CD4-positive, alpha-beta T cell (primary cell): ENCODE results near the gene MOGAT3. TPM values are rescaled to one million over a fixed set of nuclear protein-coding genes. Genes with fewer than 3 reads are reported as not detected.

ENCODE experiments used
- ATAC-seq: fragments of 200-7000 bp; cut with Tn5 transposase; one replicate; pipeline ENCODE4 v1.10.0; 2022; ENCODE audit warnings: mild to moderate bottlenecking; ENCODE audit not compliant: poor library complexity
- CTCF ChIA-PET: fragments of 350-600 bp; sonication (Branson Sonifier 250); formaldehyde crosslinking; loops from one replicate; lab custom pipeline; 2021; ENCODE audit warnings: antibody characterized with exemption, inconsistent platforms; lab: Charles Lee
- POLR2A ChIA-PET: fragments of 350-600 bp; sonication (Branson Sonifier 250); formaldehyde crosslinking; loops from one replicate; lab custom pipeline; 2021; ENCODE audit warnings: antibody characterized with exemption, inconsistent platforms; lab: Charles Lee
- DNase-seq, 14 experiments: peaks; one replicate each; pipeline ENCODE4 v3.0.0-alpha.2; 2013 to 2020; ENCODE audit warnings: mixed read lengths in 2 of 14
- H3K27ac ChIP-seq, 2 donors: one replicate each; pipeline versions ENCODE4 v1.5.1 to v1.7.0; 2013; ENCODE audit warnings: low read length in 2 of 2, low read depth in 1 of 2, mild to moderate bottlenecking in 1 of 2
- H3K27me3 ChIP-seq, 2 experiments: 1 replicate in 1 of 2; 2 replicates in 1 of 2; pipeline versions ENCODE4 v1.6.1 to v1.7.0; 2013; ENCODE audit warnings: low read length in 2 of 2, control low read depth in 1 of 2, mild to moderate bottlenecking in 1 of 2, moderate library complexity in 1 of 2; ENCODE audit not compliant: insufficient read depth in 2 of 2, control insufficient read depth in 1 of 2
- H3K36me3 ChIP-seq: one replicate; pipeline ENCODE4 v1.6.1; 2013; ENCODE audit warnings: low read length, control low read depth; ENCODE audit not compliant: insufficient read depth
- H3K4me1 ChIP-seq: one replicate; pipeline ENCODE4 v1.6.1; 2013; ENCODE audit warnings: low read length, control low read depth; ENCODE audit not compliant: insufficient read depth
- H3K4me3 ChIP-seq: one replicate; pipeline ENCODE4 v1.5.1; 2013; ENCODE audit warnings: mild to moderate bottlenecking, low read length, moderate library complexity
- H3K9me3 ChIP-seq, 2 experiments: 1 replicate in 1 of 2; 2 replicates in 1 of 2; pipeline versions ENCODE4 v1.6.1 to v1.7.0; 2013; ENCODE audit warnings: low read length in 2 of 2, mild to moderate bottlenecking in 2 of 2, control low read depth in 1 of 2, moderate library complexity in 1 of 2; ENCODE audit not compliant: control insufficient read depth in 1 of 2, insufficient read depth in 1 of 2
- H3K27ac Mint-ChIP-seq: one replicate; pipeline ENCODE4 v1.8.0; 2020; ENCODE audit warnings: mixed read lengths
- H3K27me3 Mint-ChIP-seq: one replicate; pipeline ENCODE4 v1.8.0; 2021; ENCODE audit warnings: mixed read lengths
- H3K36me3 Mint-ChIP-seq: one replicate; pipeline ENCODE4 v1.8.0; 2021; ENCODE audit warnings: low read depth, mixed read lengths
- H3K4me1 Mint-ChIP-seq: one replicate; pipeline ENCODE4 v1.8.0; 2021; ENCODE audit warnings: low read depth, mixed read lengths
- H3K4me3 Mint-ChIP-seq: one replicate; pipeline ENCODE4 v1.8.0; 2020; ENCODE audit warnings: mild to moderate bottlenecking, mixed read lengths
- H3K9me3 Mint-ChIP-seq: one replicate; pipeline ENCODE4 v1.8.0; 2020; ENCODE audit warnings: mixed read lengths
- intact Hi-C, 2 experiments: fragments of 100-400 bp; cut with DNase I in 1 of 2; cut with micrococcal nuclease in 1 of 2; formaldehyde crosslinking; loops; one replicate each; pipeline versions ENCODE4 v1.15.1 to v1.9.0; 2023 to 2025; cut with DNase I, micrococcal nuclease
- total RNA-seq, 174 experiments: library from RNA in 2 of 174; stranded (reverse) in 2 of 174; gene quantifications; one replicate each; pipeline ENCODE4 v1.2.3 and lab custom pipeline; 2021 to 2026
- TF ChIP-seq, protein P1 (sequence below): fragments of 200-600 bp; IDR thresholded peaks from one replicate; pipeline ENCODE4 v1.8.0; 2022; ENCODE audit warnings: antibody characterized with exemption, mild to moderate bottlenecking

Gene MOGAT3
- total RNA-seq, 2 experiments from 2014 or later, result 0.11 TPM; not detected in 1

DNA sequence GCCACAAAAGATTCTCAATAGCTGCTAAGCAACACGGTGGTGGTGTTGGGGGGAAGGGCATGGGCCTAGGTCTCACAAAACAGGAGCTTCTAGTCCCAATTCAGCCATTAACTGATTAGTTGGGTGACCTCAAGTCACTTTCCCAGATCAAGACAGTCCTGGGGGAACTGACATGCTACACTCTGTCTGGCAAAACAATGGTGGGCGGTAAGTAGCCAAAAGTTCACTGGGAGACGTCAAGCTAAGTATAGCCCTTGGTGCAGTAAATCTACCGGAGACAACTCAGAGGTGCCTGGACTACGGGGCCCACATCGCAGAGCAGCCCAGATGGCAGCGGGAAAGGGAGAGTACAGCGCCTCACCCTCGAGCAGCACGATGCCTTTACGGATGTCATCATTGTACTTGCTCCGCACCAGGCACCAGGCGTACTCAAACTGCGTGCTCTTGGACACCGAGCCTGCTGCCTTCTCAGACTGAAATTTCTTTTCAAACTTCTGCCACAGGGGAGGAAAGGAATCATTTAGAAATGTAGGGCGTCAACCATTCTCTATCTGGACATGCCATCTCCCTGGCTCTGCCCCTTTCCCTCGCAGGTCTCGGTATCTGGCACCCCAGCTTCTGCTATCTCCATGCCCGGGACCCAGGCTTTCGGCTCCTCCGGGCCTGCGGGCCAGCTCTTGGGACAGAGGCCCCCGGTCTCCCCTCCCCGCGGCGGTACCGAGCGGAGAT lies 43.0 kb upstream of the MOGAT3 start:
- peak overlapping the region; percentile 96 for H3K27ac Mint-ChIP-seq
- peaks cover 44% of the 10 kb centered on the region for H3K4me1 Mint-ChIP-seq
- peak overlapping the region; percentile 91 to 92 for H3K27ac ChIP-seq
- peak overlapping the region; percentile 87 for H3K4me3 ChIP-seq
- H3K27me3 ChIP-seq, result no peaks in the 10 kb centered on the region
- H3K9me3 Mint-ChIP-seq, result no peaks in the 10 kb centered on the region
- peaks cover 26% of the 10 kb centered on the region for H3K4me1 ChIP-seq
- DNase-seq (peak in 4 of 14 experiments; percentile 12 to 57 (median 36)), ATAC-seq (no peak)
- no peaks in the 10 kb centered on the region for H3K9me3 ChIP-seq
- TF ChIP-seq, protein P1, sequence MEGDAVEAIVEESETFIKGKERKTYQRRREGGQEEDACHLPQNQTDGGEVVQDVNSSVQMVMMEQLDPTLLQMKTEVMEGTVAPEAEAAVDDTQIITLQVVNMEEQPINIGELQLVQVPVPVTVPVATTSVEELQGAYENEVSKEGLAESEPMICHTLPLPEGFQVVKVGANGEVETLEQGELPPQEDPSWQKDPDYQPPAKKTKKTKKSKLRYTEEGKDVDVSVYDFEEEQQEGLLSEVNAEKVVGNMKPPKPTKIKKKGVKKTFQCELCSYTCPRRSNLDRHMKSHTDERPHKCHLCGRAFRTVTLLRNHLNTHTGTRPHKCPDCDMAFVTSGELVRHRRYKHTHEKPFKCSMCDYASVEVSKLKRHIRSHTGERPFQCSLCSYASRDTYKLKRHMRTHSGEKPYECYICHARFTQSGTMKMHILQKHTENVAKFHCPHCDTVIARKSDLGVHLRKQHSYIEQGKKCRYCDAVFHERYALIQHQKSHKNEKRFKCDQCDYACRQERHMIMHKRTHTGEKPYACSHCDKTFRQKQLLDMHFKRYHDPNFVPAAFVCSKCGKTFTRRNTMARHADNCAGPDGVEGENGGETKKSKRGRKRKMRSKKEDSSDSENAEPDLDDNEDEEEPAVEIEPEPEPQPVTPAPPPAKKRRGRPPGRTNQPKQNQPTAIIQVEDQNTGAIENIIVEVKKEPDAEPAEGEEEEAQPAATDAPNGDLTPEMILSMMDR, result no peak
- ChIA-PET POLR2A (interaction anchor here (0.7 to 2.9 kb wide), 15 partner anchors 8 to 816 kb away, joined by 3 to 55 read pairs (median 5); partner anchors contain the start of genes IFT22, PLOD3, SRRT and UFSP1), CTCF (interaction anchor here (0.7 to 2.8 kb wide), 18 partner anchors 9 to 538 kb away, joined by 3 to 39 read pairs (median 4); partner anchors contain the start of genes AP1S1, PLOD3, POP7 and SERPINE1)
- H3K27me3 Mint-ChIP-seq, result no peaks in the 10 kb centered on the region
- peak overlapping the region; percentile 98 for H3K4me3 Mint-ChIP-seq
- H3K36me3 ChIP-seq, result peaks cover 35% of the 10 kb centered on the region
- peaks cover 41% of the 10 kb centered on the region for H3K36me3 Mint-ChIP-seq
- intact Hi-C loops, result loop anchor here (1.0 to 5.0 kb wide), 6 partner anchors 8 to 367 kb away; partner anchors contain the start of genes ZNHIT1 (in 2 of the 2), SRRT (in 1 of the 2) and TRIM56 (in 1 of the 2)

DNA sequence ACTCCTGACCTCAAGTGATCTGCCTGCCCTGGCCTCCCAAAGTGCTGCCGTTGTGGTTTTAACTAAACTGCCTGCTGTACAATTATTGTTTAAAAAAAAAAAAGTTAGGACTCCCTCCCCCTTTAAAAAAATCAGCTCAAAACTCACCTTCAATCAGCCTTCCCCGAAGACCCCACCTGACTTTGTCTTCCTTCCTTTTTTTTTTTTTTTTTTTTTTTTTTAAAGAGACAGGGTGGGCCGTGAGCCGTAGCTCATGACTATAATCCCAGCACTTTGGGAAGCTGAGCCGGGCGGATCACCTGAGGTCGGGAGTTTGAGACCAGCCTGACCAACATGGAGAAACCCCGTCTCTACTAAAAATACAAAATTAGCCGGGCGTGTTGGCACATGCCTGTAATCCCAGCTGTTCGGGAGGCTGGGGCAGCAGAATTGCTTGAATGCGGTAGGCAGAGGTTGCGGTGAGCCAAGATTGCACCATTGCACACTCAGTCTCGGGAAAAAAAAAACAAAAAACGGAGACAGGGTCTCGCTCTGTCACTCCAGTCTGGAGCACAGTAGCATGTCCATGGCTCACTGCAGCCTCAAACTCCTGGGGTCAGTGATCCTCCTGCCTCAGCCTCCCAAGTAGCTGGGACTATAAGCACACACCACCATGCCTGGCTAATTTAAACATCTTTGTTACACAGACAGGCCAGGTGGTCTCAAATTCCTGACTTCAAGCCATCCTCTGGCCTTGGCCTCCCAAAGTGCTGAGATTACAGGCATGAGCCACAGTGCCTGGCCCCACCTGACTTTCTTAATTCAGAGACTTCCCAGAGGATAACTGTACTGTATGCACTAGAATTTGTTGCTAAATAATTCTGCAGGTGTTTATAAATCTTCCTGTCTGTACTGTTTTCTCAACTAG lies 40.9 kb upstream of the MOGAT3 start:
- POLR2A ChIA-PET, result no interaction called here
- Histone ChIP-seq H3K36me3 (peaks cover 52% of the 10 kb centered on the region), H3K9me3 (no peaks in the 10 kb centered on the region), H3K27me3 (no peaks in the 10 kb centered on the region), H3K4me1 (peaks cover 26% of the 10 kb centered on the region), H3K27ac (no peak overlapping the region), H3K4me3 (no peak overlapping the region)
- H3K36me3 Mint-ChIP-seq, result peaks cover 41% of the 10 kb centered on the region
- H3K27me3 Mint-ChIP-seq, result no peaks in the 10 kb centered on the region
- DNase-seq, result no peak
- no peak overlapping the region for H3K27ac Mint-ChIP-seq
- TF ChIP-seq, protein P1, result no peak
- CTCF ChIA-PET, result no interaction called here
- intact Hi-C loops, result loop anchor here in 1 of 2 experiments (5.0 kb wide), 2 partner anchors 154 to 364 kb away; partner anchors contain the start of genes SRRT and TRIM56
- H3K9me3 Mint-ChIP-seq, result no peaks in the 10 kb centered on the region
- ATAC-seq, result no peak
- no peak overlapping the region for H3K4me3 Mint-ChIP-seq
- peaks cover 34% of the 10 kb centered on the region for H3K4me1 Mint-ChIP-seq

DNA sequence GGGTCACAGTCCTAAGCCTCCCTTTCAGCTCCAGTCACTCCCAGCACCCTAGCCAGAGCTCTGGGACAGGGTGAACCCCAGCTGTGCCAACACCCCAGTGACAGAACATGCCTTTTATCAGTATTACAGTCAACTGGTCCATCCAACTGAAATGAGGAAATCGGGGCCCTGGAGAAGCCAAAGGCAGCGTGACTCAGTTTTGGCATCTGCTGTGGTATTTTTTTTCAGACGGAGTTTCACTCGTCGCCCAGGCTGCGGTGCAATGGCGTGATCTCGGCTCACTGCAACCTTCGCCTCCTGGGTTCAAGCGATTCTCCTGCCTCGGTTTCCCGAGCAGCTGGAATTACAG lies 40.2 kb upstream of the MOGAT3 start:
- H3K4me1 Mint-ChIP-seq, result peaks cover 33% of the 10 kb centered on the region
- TF ChIP-seq, protein P1, result no peak
- no peaks in the 10 kb centered on the region for H3K9me3 Mint-ChIP-seq
- no peak for ATAC-seq
- no peaks in the 10 kb centered on the region for H3K9me3 ChIP-seq
- ChIA-PET CTCF (no interaction called here), POLR2A (no interaction called here)
- H3K27me3 Mint-ChIP-seq, result no peaks in the 10 kb centered on the region
- H3K4me3 ChIP-seq, result no peak overlapping the region
- H3K27ac Mint-ChIP-seq, result no peak overlapping the region
- H3K4me3 Mint-ChIP-seq, result no peak overlapping the region
- no peak overlapping the region for H3K27ac ChIP-seq
- intact Hi-C loops, result loop anchor here in 1 of 2 experiments (5.0 kb wide), 2 partner anchors 154 to 364 kb away; partner anchors contain the start of genes SRRT and TRIM56
- H3K36me3 Mint-ChIP-seq, result peaks cover 41% of the 10 kb centered on the region
- peak in 2 of 14 experiments; percentile 47 to 52 for DNase-seq
- H3K36me3 ChIP-seq, result peaks cover 56% of the 10 kb centered on the region
- H3K4me1 ChIP-seq, result peaks cover 26% of the 10 kb centered on the region
- H3K27me3 ChIP-seq, result no peaks in the 10 kb centered on the region
